HCT116 (cell line): ENCODE measurements around the gene ALDH5A1. TPM values are rescaled to one million over a fixed set of nuclear protein-coding genes. Genes with fewer than 3 reads are reported as not detected.
A peak's percentile ranks its signal among the peaks of the same experiment; 100 is the strongest.

Experiments
- ATAC-seq: fragments of 200-7000 bp; cut with Tn5 transposase; 2 replicates; pipeline ENCODE4 v1.9.1; 2020; ENCODE audit warnings: mild to moderate bottlenecking, moderate library complexity
- BruUV-seq: library from RNA; stranded (reverse); fragments of 400-500 nt; replicated peaks from 2 replicates; lab custom pipeline; 2021; lab: Mats Ljungman, UMichigan
- CTCF ChIA-PET: fragments of 300-600 bp; sonication (Branson Sonifier 250); formaldehyde crosslinking; loops from one replicate; lab custom pipeline; 2021; ENCODE audit warnings: antibody characterized with exemption; lab: Charles Lee
- POLR2A ChIA-PET: fragments of 300-600, 350-600 bp; sonication (Branson Sonifier 250); formaldehyde crosslinking; loops from one replicate; lab custom pipeline; 2021; ENCODE audit warnings: antibody characterized with exemption; lab: Charles Lee
- RAD21 ChIA-PET, 2 experiments: fragments of 300-600 bp; sonication (Branson Sonifier 250); formaldehyde crosslinking; loops; one replicate each; lab custom pipeline; 2023; ENCODE audit warnings: low total read pairs in 2 of 2; ENCODE audit not compliant: uncharacterized antibody in 2 of 2, unreplicated experiment in 2 of 2, low non-redundant PET in 1 of 2; lab: Charles Lee
- DNase-seq: peaks from one replicate; pipeline ENCODE4 v3.0.0-alpha.2; 2010; ENCODE audit warnings: low read depth, low spot score
- H2AFZ ChIP-seq: fragments of 200-600 bp; shearing (Covaris generic), sonication (generic); 2 replicates; pipeline ENCODE4 v1.6.1; 2017; ENCODE audit warnings: low read depth, mixed run types, mixed read lengths, antibody characterized with exemption, low read length; ENCODE audit not compliant: poor library complexity, severe bottlenecking
- H3K27ac ChIP-seq: 2 replicates; pipeline ENCODE4 v1.5.1; 2012; ENCODE audit warnings: low read depth, low read length
- H3K27me3 ChIP-seq: fragments of 200-600 bp; sonication (generic); 2 replicates; pipeline ENCODE4 v1.6.1; 2016; ENCODE audit warnings: mixed run types, low read length, mixed read lengths; ENCODE audit not compliant: insufficient read depth
- H3K36me3 ChIP-seq, 2 experiments: fragments of 200-500 bp in 1 of 2; fragments of 200-600 bp in 1 of 2; sonication (Bioruptor generic) in 1 of 2; sonication (generic) in 1 of 2; 2 replicates each; pipeline versions ENCODE4 v1.5.1 to v1.6.1; 2014 to 2016; ENCODE audit warnings: low read length in 2 of 2, inconsistent platforms in 1 of 2, mixed read lengths in 1 of 2, mixed run types in 1 of 2; ENCODE audit not compliant: insufficient read depth in 2 of 2, control insufficient read depth in 1 of 2
- H3K4me1 ChIP-seq, 2 experiments: fragments of 200-600 bp in 1 of 2; sonication (generic) in 1 of 2; 2 replicates each; pipeline versions ENCODE4 v1.5.1 to v1.6.1; 2012 to 2017; ENCODE audit warnings: low read length in 2 of 2, inconsistent platforms in 1 of 2, mild to moderate bottlenecking in 1 of 2, mixed read lengths in 1 of 2, mixed run types in 1 of 2, moderate library complexity in 1 of 2; ENCODE audit not compliant: insufficient read depth in 2 of 2, control insufficient read depth in 1 of 2
- H3K4me2 ChIP-seq: fragments of 200-600 bp; sonication (generic); 2 replicates; pipeline ENCODE4 v1.6.1; 2017; ENCODE audit warnings: mixed run types, low read length, mixed read lengths
- H3K4me3 ChIP-seq, 2 experiments: fragments of 200-600 bp in 1 of 2; sonication (generic) in 1 of 2; replicated peaks in 1 of 2; 2 replicates each; pipeline ENCODE4 v1.5.1; 2011 to 2016; ENCODE audit warnings: low read length in 2 of 2, control low read depth in 1 of 2, low read depth in 1 of 2, mild to moderate bottlenecking in 1 of 2, mixed read lengths in 1 of 2, mixed run types in 1 of 2
- H3K79me2 ChIP-seq: fragments of 200-600 bp; sonication (generic); 2 replicates; pipeline ENCODE4 v1.6.1; 2017; ENCODE audit warnings: mild to moderate bottlenecking, mixed run types, low read length, moderate library complexity, mixed read lengths; ENCODE audit not compliant: insufficient read depth
- H3K9ac ChIP-seq: fragments of 200-600 bp; sonication (generic); 2 replicates; pipeline ENCODE4 v1.6.1; 2016; ENCODE audit warnings: low read length, mixed read lengths
- H3K9me2 ChIP-seq: fragments of 200-600 bp; sonication (generic), shearing (Covaris generic); 2 replicates; pipeline ENCODE4 v1.6.1; 2017; ENCODE audit warnings: mixed run types, mild to moderate bottlenecking, moderate library complexity; ENCODE audit not compliant: insufficient read depth
- H3K9me3 ChIP-seq, 2 experiments: fragments of 200-500 bp in 1 of 2; fragments of 200-600 bp in 1 of 2; sonication (Bioruptor generic) in 1 of 2; sonication (generic) in 1 of 2; 2 replicates each; pipeline ENCODE4 v1.6.1; 2014 to 2017; ENCODE audit warnings: low read length in 2 of 2, mixed read lengths in 2 of 2, inconsistent platforms in 1 of 2, low read depth in 1 of 2, mild to moderate bottlenecking in 1 of 2, mixed run types in 1 of 2, moderate library complexity in 1 of 2; ENCODE audit not compliant: control insufficient read depth in 1 of 2, insufficient read depth in 1 of 2
- H4K20me1 ChIP-seq: fragments of 200-600 bp; sonication (generic), shearing (Covaris generic); 2 replicates; pipeline ENCODE4 v1.6.1; 2017; ENCODE audit warnings: mixed run types, mild to moderate bottlenecking, moderate library complexity; ENCODE audit not compliant: insufficient read depth
- CEBPB ChIP-seq: IDR thresholded peaks from 2 replicates; pipeline ENCODE4 v1.6.1; 2012; ENCODE audit warnings: low read depth
- EGR1 ChIP-seq: IDR thresholded peaks from 2 replicates; pipeline ENCODE4 v1.6.1; 2012; ENCODE audit warnings: low read depth
- ELF1 ChIP-seq: IDR thresholded peaks from 2 replicates; pipeline ENCODE4 v1.6.1; 2012; ENCODE audit warnings: low read depth, borderline replicate concordance
- EZH2 ChIP-seq: fragments of 200-600 bp; sonication (generic); IDR thresholded peaks from 2 replicates; pipeline ENCODE4 v1.6.1; 2017; ENCODE audit warnings: antibody characterized with exemption, mixed run types
- FOSL1 ChIP-seq: IDR thresholded peaks from 2 replicates; pipeline ENCODE4 v1.6.1; 2012; ENCODE audit warnings: low read depth
- JUND ChIP-seq: IDR thresholded peaks from 2 replicates; pipeline ENCODE4 v1.6.1; 2012
- POLR2A ChIP-seq: IDR thresholded peaks from 2 replicates; pipeline ENCODE4 v1.7.0; 2011; ENCODE audit warnings: borderline replicate concordance; ENCODE audit not compliant: insufficient read depth, insufficient read length; ENCODE audit errors: extremely low read depth
- POLR2AphosphoS5 ChIP-seq: IDR thresholded peaks from 2 replicates; pipeline ENCODE4 v1.6.1; 2011; ENCODE audit warnings: mild to moderate bottlenecking, low read depth, low read length, moderate library complexity
- SIN3A ChIP-seq: IDR thresholded peaks from 2 replicates; pipeline ENCODE4 v1.6.1; 2012; ENCODE audit warnings: low read depth
- SP1 ChIP-seq: IDR thresholded peaks from 2 replicates; pipeline ENCODE4 v1.6.1; 2012; ENCODE audit warnings: low read depth
- ZBTB33 ChIP-seq: IDR thresholded peaks from 2 replicates; pipeline ENCODE4 v1.6.1; 2011; ENCODE audit warnings: mild to moderate bottlenecking, low read length, moderate library complexity; ENCODE audit not compliant: insufficient replicate concordance; ENCODE audit errors: extremely low read depth
- ZNF274 ChIP-seq: fragments of 200-500 bp; sonication (Bioruptor generic); IDR thresholded peaks from 2 replicates; pipeline ENCODE4 v1.6.1; 2014; ENCODE audit warnings: mild to moderate bottlenecking, low read depth, low read length, inconsistent platforms
- intact Hi-C: fragments of 100-400 bp; cut with micrococcal nuclease; formaldehyde crosslinking; loops from 2 replicates; pipeline ENCODE4 v1.10.0; 2022
- total RNA-seq: library from RNA; stranded (reverse); gene quantifications from one replicate; pipeline ENCODE4 v1.2.1, GENCODE V29; 2021; ENCODE audit not compliant: unreplicated experiment
- TF ChIP-seq, protein P1 (sequence below): IDR thresholded peaks from 2 replicates; pipeline ENCODE4 v1.6.1; 2012
- TF ChIP-seq, protein P2 (sequence below), 3 experiments: fragments of 200-600 bp in 1 of 3; sonication (generic) in 1 of 3; IDR thresholded peaks in 2 of 3; conservative IDR thresholded peaks in 1 of 3; 2 replicates each; pipeline ENCODE4 v1.5.1; 2012 to 2017; ENCODE audit warnings: low read depth in 2 of 3, low read length in 2 of 3, antibody characterized with exemption in 1 of 3, borderline replicate concordance in 1 of 3, control low read depth in 1 of 3, mild to moderate bottlenecking in 1 of 3, mixed read lengths in 1 of 3, mixed run types in 1 of 3, moderate library complexity in 1 of 3; ENCODE audit not compliant: insufficient read depth in 1 of 3

ALDH5A1 gene
- total RNA-seq, 1 experiment from 2014 or later = 10.0 TPM

DNA sequence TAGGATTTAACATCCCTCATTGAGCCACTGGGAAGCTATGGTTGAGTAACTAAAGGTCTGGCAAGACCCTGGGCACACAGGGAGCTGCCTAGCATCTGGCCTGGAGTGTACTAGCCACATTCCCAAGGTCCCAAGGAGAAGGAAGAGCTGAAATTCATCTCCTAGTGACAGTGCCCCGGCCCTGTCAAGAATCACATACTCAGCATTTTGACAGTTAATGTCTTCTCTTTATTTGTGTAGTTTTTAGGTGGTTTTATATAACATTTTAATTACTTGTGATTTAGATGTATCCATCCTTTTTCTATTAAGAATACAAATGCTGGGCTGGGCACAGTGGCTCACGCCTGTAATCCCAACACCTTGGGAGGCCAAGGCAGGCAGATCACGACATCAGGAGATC is 40.4 kb downstream of the ALDH5A1 start:
- Histone ChIP-seq H3K9me2 (no peaks in the 10 kb centered on the region), H3K4me1 (no peaks in the 10 kb centered on the region), H3K9ac (no peak overlapping the region), H2AFZ (no peak overlapping the region), H3K27me3 (no peaks in the 10 kb centered on the region), H3K4me2 (no peak overlapping the region), H3K4me3 (no peak overlapping the region), H3K27ac (no peak overlapping the region)
- intact Hi-C loops = no loop called here
- no peak for ATAC-seq
- CTCF ChIA-PET = no interaction called here
- no peak for DNase-seq
- BruUV-seq = no TSS peak
- TF ChIP-seq ELF1 = no peak
- TF ChIP-seq JUND = no peak
- no peak for TF ChIP-seq ZNF274
- no peak for TF ChIP-seq SIN3A
- TF ChIP-seq, all 23 proteins: peak for 0
- RAD21 ChIA-PET = no interaction called here
- POLR2A ChIA-PET = no interaction called here
- H3K36me3 ChIP-seq = no peaks in the 10 kb centered on the region
- no peaks in the 10 kb centered on the region for H3K9me3 ChIP-seq
- no peaks in the 10 kb centered on the region for H4K20me1 ChIP-seq
- H3K79me2 ChIP-seq = no peaks in the 10 kb centered on the region

GRCh38 chr6:24536466-24536865 is 41.7 kb downstream of the ALDH5A1 start:
- CTCF ChIA-PET = interaction anchor here (1.3 kb wide), 1 partner anchor 15 kb away, joined by 4 read pairs; no protein-coding TSS in a partner anchor

More at GRCh38 chr6:24536466-24536865, 41.7 kb downstream of the ALDH5A1 start:
- H3K9me2 ChIP-seq = no peaks in the 10 kb centered on the region
- no peak overlapping the region for H2AFZ ChIP-seq
- no peaks in the 10 kb centered on the region for H3K4me1 ChIP-seq
- RAD21 ChIA-PET = no interaction called here
- TSS peak; percentile 26 for BruUV-seq
- DNase-seq = no peak
- no peak overlapping the region for H3K27ac ChIP-seq
- intact Hi-C loops = no loop called here
- POLR2A ChIA-PET = no interaction called here
- H3K4me2 ChIP-seq = no peak overlapping the region
- no peaks in the 10 kb centered on the region for H4K20me1 ChIP-seq
- no peaks in the 10 kb centered on the region for H3K79me2 ChIP-seq
- H3K9ac ChIP-seq = no peak overlapping the region
- no peak overlapping the region for H3K4me3 ChIP-seq
- H3K36me3 ChIP-seq = no peaks in the 10 kb centered on the region
- TF ChIP-seq ZNF274 (no peak), JUND (no peak), EGR1 (no peak), SIN3A (no peak), ELF1 (no peak), CEBPB (no peak), SP1 (no peak), FOSL1 (no peak), EZH2 (no peak), POLR2A (no peak), ZBTB33 (no peak), POLR2AphosphoS5 (no peak)
- TF ChIP-seq, protein P1, sequence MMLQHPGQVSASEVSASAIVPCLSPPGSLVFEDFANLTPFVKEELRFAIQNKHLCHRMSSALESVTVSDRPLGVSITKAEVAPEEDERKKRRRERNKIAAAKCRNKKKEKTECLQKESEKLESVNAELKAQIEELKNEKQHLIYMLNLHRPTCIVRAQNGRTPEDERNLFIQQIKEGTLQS = no peak
- TF ChIP-seq, protein P2, sequence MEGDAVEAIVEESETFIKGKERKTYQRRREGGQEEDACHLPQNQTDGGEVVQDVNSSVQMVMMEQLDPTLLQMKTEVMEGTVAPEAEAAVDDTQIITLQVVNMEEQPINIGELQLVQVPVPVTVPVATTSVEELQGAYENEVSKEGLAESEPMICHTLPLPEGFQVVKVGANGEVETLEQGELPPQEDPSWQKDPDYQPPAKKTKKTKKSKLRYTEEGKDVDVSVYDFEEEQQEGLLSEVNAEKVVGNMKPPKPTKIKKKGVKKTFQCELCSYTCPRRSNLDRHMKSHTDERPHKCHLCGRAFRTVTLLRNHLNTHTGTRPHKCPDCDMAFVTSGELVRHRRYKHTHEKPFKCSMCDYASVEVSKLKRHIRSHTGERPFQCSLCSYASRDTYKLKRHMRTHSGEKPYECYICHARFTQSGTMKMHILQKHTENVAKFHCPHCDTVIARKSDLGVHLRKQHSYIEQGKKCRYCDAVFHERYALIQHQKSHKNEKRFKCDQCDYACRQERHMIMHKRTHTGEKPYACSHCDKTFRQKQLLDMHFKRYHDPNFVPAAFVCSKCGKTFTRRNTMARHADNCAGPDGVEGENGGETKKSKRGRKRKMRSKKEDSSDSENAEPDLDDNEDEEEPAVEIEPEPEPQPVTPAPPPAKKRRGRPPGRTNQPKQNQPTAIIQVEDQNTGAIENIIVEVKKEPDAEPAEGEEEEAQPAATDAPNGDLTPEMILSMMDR (IDR thresholded peaks at IDR 0.05 in 2 of 3, conservative IDR thresholded peaks at IDR 0.05 in 1 of 3; ENCODE audit: borderline replicate concordance in 1 of 3, insufficient read depth in 1 of 3, low read depth in 2 of 3, low read length in 2 of 3) = no peak
- H3K27me3 ChIP-seq = no peaks in the 10 kb centered on the region
- no peaks in the 10 kb centered on the region for H3K9me3 ChIP-seq
- no peak for ATAC-seq
